Stomach (tissue), 4 donors: ENCODE results near the gene PTPRE.

Experiments used
- EP300 ChIP-seq: sonication (generic); formaldehyde crosslinking; IDR thresholded peaks from one replicate; pipeline ENCODE4 v1.6.1; 2017; ENCODE audit warnings: antibody characterized with exemption
- POLR2AphosphoS5 ChIP-seq, 3 donors: sonication (generic); formaldehyde crosslinking; IDR thresholded peaks; one replicate each; pipeline ENCODE4 v1.6.1; 2016; ENCODE audit warnings: antibody characterized with exemption in 3 of 3
- TF ChIP-seq, protein P1 (sequence below), 7 experiments: fragments of 450-650 bp in 4 of 7; fragments of 200-600 bp in 3 of 7; sonication (generic) in 3 of 7; IDR thresholded peaks; one replicate each; pipeline ENCODE4 v1.5.1; 2016 to 2019; ENCODE audit warnings: antibody characterized with exemption in 7 of 7, control low read depth in 2 of 7, mild to moderate bottlenecking in 1 of 7

DNA sequence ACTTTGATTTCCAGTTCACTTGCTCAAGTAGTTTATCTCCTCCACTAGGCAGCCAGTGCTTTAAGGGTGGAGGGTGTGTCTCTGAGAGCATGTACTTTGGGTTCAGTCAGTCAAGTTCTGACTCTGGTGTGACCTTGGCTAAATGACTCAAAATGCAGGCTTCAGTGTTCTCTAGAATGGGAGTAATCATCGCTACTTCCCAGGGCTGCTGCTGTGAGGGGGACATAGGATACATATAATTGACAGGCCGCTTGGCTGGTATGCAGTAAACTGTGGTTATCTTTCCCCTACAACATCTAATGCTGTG, 3.5 kb downstream of the PTPRE start:
- TF ChIP-seq, protein P1, sequence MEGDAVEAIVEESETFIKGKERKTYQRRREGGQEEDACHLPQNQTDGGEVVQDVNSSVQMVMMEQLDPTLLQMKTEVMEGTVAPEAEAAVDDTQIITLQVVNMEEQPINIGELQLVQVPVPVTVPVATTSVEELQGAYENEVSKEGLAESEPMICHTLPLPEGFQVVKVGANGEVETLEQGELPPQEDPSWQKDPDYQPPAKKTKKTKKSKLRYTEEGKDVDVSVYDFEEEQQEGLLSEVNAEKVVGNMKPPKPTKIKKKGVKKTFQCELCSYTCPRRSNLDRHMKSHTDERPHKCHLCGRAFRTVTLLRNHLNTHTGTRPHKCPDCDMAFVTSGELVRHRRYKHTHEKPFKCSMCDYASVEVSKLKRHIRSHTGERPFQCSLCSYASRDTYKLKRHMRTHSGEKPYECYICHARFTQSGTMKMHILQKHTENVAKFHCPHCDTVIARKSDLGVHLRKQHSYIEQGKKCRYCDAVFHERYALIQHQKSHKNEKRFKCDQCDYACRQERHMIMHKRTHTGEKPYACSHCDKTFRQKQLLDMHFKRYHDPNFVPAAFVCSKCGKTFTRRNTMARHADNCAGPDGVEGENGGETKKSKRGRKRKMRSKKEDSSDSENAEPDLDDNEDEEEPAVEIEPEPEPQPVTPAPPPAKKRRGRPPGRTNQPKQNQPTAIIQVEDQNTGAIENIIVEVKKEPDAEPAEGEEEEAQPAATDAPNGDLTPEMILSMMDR (IDR thresholded peaks at IDR 0.05) = no peak
- no peak for TF ChIP-seq EP300
- no peak for TF ChIP-seq POLR2AphosphoS5 (IDR thresholded peaks at IDR 0.05)
